ENCODE data around the gene FAM24A.

FAM24A gene

GRCh38 chr10:122931088-122931906, 20.9 kb downstream of the FAM24A start:
- no peak for DNase-seq

GRCh38 chr10:122939133-122939855, 28.9 kb downstream of the FAM24A start:
- no peak for DNase-seq

- DNase-seq: no peak
Measured at GRCh38 chr10:122939856-122940543, 29.6 kb downstream of the FAM24A start.

- DNase-seq: no peak
Measured at GRCh38 chr10:122949296-122949695, 38.9 kb downstream of the FAM24A start.

- DNase-seq: peak; percentile 96
Measured at GRCh38 chr10:122953902-122954730, 43.7 kb downstream of the FAM24A start, which contains the start of gene C10orf88. Gene C10orf88, minus strand, starts transcription at chr10:122954227. Its CDS starts 49 bp downstream, at chr10:122954178.

GRCh38 chr10:122954731-122955050, 44.3 kb downstream of the FAM24A start:
- DNase-seq: no peak

GRCh38 chr10:122955892-122956291, 45.5 kb downstream of the FAM24A start:
- DNase-seq: no peak

GRCh38 chr10:122957474-122957873, 47.1 kb downstream of the FAM24A start:
- no peak for DNase-seq

GRCh38 chr10:122962405-122962804, 52.0 kb downstream of the FAM24A start:
- no peak for DNase-seq

All from NCI-H1092 treated with DMSO at 0.1 percent for 48 hours (cell line).